HG03571 (cell line): Measurements from ENCODE around the gene PKHD1.
"Not testable (repeated sequence)": the region's sequence is repeated elsewhere in the genome, so short reads cannot be mapped to it uniquely, and the experiment has no call there.

ENCODE experiments used
- ATAC-seq: cut with Tn5 transposase; IDR thresholded peaks from one replicate; pipeline ENCODE4 v1.9.1; 2021; ENCODE audit not compliant: unreplicated experiment

PKHD1 gene

GRCh38 chr6:51865176-51865575 lies 222.2 kb downstream of the PKHD1 start:
- ATAC-seq: no peak

- no peak for ATAC-seq
Observed at GRCh38 chr6:51857134-51857533, 230.3 kb downstream of the PKHD1 start.

GRCh38 chr6:51856508-51856907 lies 230.9 kb downstream of the PKHD1 start:
- ATAC-seq: no peak

- no peak for ATAC-seq
Observed at GRCh38 chr6:51855310-51856082, 231.9 kb downstream of the PKHD1 start.

GRCh38 chr6:51854876-51855275 lies 232.5 kb downstream of the PKHD1 start:
- ATAC-seq: no peak

GRCh38 chr6:51854347-51854746 lies 233.1 kb downstream of the PKHD1 start:
- ATAC-seq: no peak

GRCh38 chr6:51853109-51853508 lies 234.3 kb downstream of the PKHD1 start:
- ATAC-seq: not testable (repeated sequence)

GRCh38 chr6:51846531-51846930 lies 240.9 kb downstream of the PKHD1 start:
- no peak for ATAC-seq

- no peak for ATAC-seq
Observed at GRCh38 chr6:51844336-51844735, 243.1 kb downstream of the PKHD1 start.

GRCh38 chr6:51843456-51844056 lies 243.9 kb downstream of the PKHD1 start:
- no peak for ATAC-seq

- no peak for ATAC-seq
Observed at GRCh38 chr6:51842804-51843378, 244.5 kb downstream of the PKHD1 start.

GRCh38 chr6:51842061-51842803 lies 245.2 kb downstream of the PKHD1 start:
- ATAC-seq: no peak

- ATAC-seq: no peak
Observed at GRCh38 chr6:51841626-51842025, 245.8 kb downstream of the PKHD1 start.

- no peak for ATAC-seq
Observed at GRCh38 chr6:51839726-51840374, 247.6 kb downstream of the PKHD1 start.

- ATAC-seq: no peak
Observed at GRCh38 chr6:51830666-51831065, 256.7 kb downstream of the PKHD1 start.

GRCh38 chr6:51827580-51827979 lies 259.8 kb downstream of the PKHD1 start:
- ATAC-seq: no peak

GRCh38 chr6:51824940-51825339 lies 262.5 kb downstream of the PKHD1 start:
- no peak for ATAC-seq

- no peak for ATAC-seq
Observed at GRCh38 chr6:51820555-51820954, 266.9 kb downstream of the PKHD1 start.

GRCh38 chr6:51818520-51819022 lies 268.8 kb downstream of the PKHD1 start:
- no peak for ATAC-seq

GRCh38 chr6:51817832-51818231 lies 269.6 kb downstream of the PKHD1 start:
- no peak for ATAC-seq

GRCh38 chr6:51814418-51814817 lies 273.0 kb downstream of the PKHD1 start:
- no peak for ATAC-seq
